ENCODE measurements around the gene NEUROD4.

The NEUROD4 gene

GRCh38 chr12:55034218-55034617 lies 14.4 kb downstream of the NEUROD4 start:
- Histone ChIP-seq H3K9ac (ENCODE audit: low read length) (no peak overlapping the region), H4K20me1 (ENCODE audit: low read depth, low read length) (no peaks in the 10 kb centered on the region), H3K36me3 (ENCODE audit: low read length) (no peaks in the 10 kb centered on the region), H3K9me3 (ENCODE audit: insufficient read depth, low read length) (no peaks in the 10 kb centered on the region), H3K27me3 (ENCODE audit: low read length) (no peaks in the 10 kb centered on the region), H3F3A (ENCODE audit: insufficient read depth) (no peaks in the 10 kb centered on the region), H2AFZ (ENCODE audit: low read depth, low read length, severe bottlenecking) (no peak overlapping the region), H3K79me2 (ENCODE audit: insufficient read depth, low read length) (no peaks in the 10 kb centered on the region), H3K4me2 (ENCODE audit: low read depth, low read length, poor library complexity, severe bottlenecking) (no peak overlapping the region), H3K27ac (ENCODE audit: low read depth, low read length) (no peak overlapping the region), H3K4me3 (ENCODE audit: insufficient read depth, low read length, poor library complexity, severe bottlenecking) (no peak overlapping the region), H3K9me2 (replicated peaks; ENCODE audit: insufficient read depth, low read length) (no peaks in the 10 kb centered on the region)
- TF ChIP-seq EZH2phosphoT487 (conservative IDR thresholded peaks at IDR 0.05; ENCODE audit: low read length) (no peak), CTCF (IDR thresholded peaks at IDR 0.05; ENCODE audit: insufficient read depth, low read length, poor library complexity, severe bottlenecking) (no peak)

- H3K9me3 ChIP-seq (ENCODE audit: insufficient read depth, low read length), result no peaks in the 10 kb centered on the region
- H3K79me2 ChIP-seq (ENCODE audit: insufficient read depth, low read length), result no peaks in the 10 kb centered on the region
- no peaks in the 10 kb centered on the region for H3F3A ChIP-seq (ENCODE audit: insufficient read depth)
- no peaks in the 10 kb centered on the region for H4K20me1 ChIP-seq (ENCODE audit: low read depth, low read length)
- H3K4me2 ChIP-seq (ENCODE audit: low read depth, low read length, poor library complexity, severe bottlenecking), result no peak overlapping the region
- H3K9me2 ChIP-seq (replicated peaks; ENCODE audit: insufficient read depth, low read length), result no peaks in the 10 kb centered on the region
- no peaks in the 10 kb centered on the region for H3K36me3 ChIP-seq (ENCODE audit: low read length)
- H3K4me3 ChIP-seq (ENCODE audit: insufficient read depth, low read length, poor library complexity, severe bottlenecking), result no peak overlapping the region
- no peaks in the 10 kb centered on the region for H3K27me3 ChIP-seq (ENCODE audit: low read length)
- no peak overlapping the region for H3K27ac ChIP-seq (ENCODE audit: low read depth, low read length)
- TF ChIP-seq CTCF (IDR thresholded peaks at IDR 0.05; ENCODE audit: insufficient read depth, low read length, poor library complexity, severe bottlenecking), result no peak
- no peak for TF ChIP-seq EZH2phosphoT487 (conservative IDR thresholded peaks at IDR 0.05; ENCODE audit: low read length)
- H2AFZ ChIP-seq (ENCODE audit: low read depth, low read length, severe bottlenecking), result no peak overlapping the region
- no peak overlapping the region for H3K9ac ChIP-seq (ENCODE audit: low read length)
Measured at GRCh38 chr12:55036326-55037115, 16.7 kb downstream of the NEUROD4 start.

GRCh38 chr12:55037351-55037987 lies 17.7 kb downstream of the NEUROD4 start:
- H3K4me3 ChIP-seq (ENCODE audit: insufficient read depth, low read length, poor library complexity, severe bottlenecking), result no peak overlapping the region
- no peaks in the 10 kb centered on the region for H4K20me1 ChIP-seq (ENCODE audit: low read depth, low read length)
- H3K27ac ChIP-seq (ENCODE audit: low read depth, low read length), result no peak overlapping the region
- no peak overlapping the region for H2AFZ ChIP-seq (ENCODE audit: low read depth, low read length, severe bottlenecking)
- H3K27me3 ChIP-seq (ENCODE audit: low read length), result no peaks in the 10 kb centered on the region
- TF ChIP-seq EZH2phosphoT487 (conservative IDR thresholded peaks at IDR 0.05; ENCODE audit: low read length) (no peak), CTCF (IDR thresholded peaks at IDR 0.05; ENCODE audit: insufficient read depth, low read length, poor library complexity, severe bottlenecking) (no peak)
- H3K9ac ChIP-seq (ENCODE audit: low read length), result no peak overlapping the region
- no peaks in the 10 kb centered on the region for H3K9me2 ChIP-seq (replicated peaks; ENCODE audit: insufficient read depth, low read length)
- no peaks in the 10 kb centered on the region for H3F3A ChIP-seq (ENCODE audit: insufficient read depth)
- H3K36me3 ChIP-seq (ENCODE audit: low read length), result no peaks in the 10 kb centered on the region
- no peaks in the 10 kb centered on the region for H3K9me3 ChIP-seq (ENCODE audit: insufficient read depth, low read length)
- no peak overlapping the region for H3K4me2 ChIP-seq (ENCODE audit: low read depth, low read length, poor library complexity, severe bottlenecking)
- H3K79me2 ChIP-seq (ENCODE audit: insufficient read depth, low read length), result no peaks in the 10 kb centered on the region
